Uterus (tissue), 4 donors: ENCODE measurements around the gene PDCD1. TPM values are rescaled to one million over a fixed set of nuclear protein-coding genes. Genes with fewer than 3 reads are reported as not detected.

Experiments
- DNase-seq, 2 donors: peaks; one replicate each; pipeline ENCODE4 v3.0.0-alpha.2; 2019 to 2020
- H3K27ac ChIP-seq, 2 donors: fragments of 200-600 bp; sonication (generic); 1 replicate in 1 of 2; 2 replicates in 1 of 2; pipeline ENCODE4 v1.5.1; 2016 to 2018
- H3K27me3 ChIP-seq, 2 donors: fragments of 200-600 bp; sonication (generic); one replicate each; pipeline ENCODE4 v1.5.1; 2018 to 2019; ENCODE audit warnings: control low read depth in 1 of 2
- H3K36me3 ChIP-seq, 2 donors: fragments of 200-600 bp; sonication (generic); one replicate each; pipeline ENCODE4 v1.5.1; 2019; ENCODE audit warnings: control low read depth in 1 of 2
- H3K4me1 ChIP-seq, 2 donors: fragments of 200-600 bp; sonication (generic); one replicate each; pipeline ENCODE4 v1.5.1; 2018 to 2019; ENCODE audit warnings: control low read depth in 1 of 2
- H3K4me3 ChIP-seq, 2 donors: fragments of 200-600 bp; sonication (generic); 1 replicate in 1 of 2; 2 replicates in 1 of 2; pipeline ENCODE4 v1.5.1; 2018 to 2019; ENCODE audit warnings: mild to moderate bottlenecking in 1 of 2
- H3K9me3 ChIP-seq, 2 donors: fragments of 200-600 bp; sonication (generic); one replicate each; pipeline ENCODE4 v1.5.1; 2019; ENCODE audit warnings: control low read depth in 1 of 2
- CTCF ChIP-seq, 4 experiments: fragments of 200-600 bp in 2 of 4; fragments of 450-650 bp in 2 of 4; sonication (generic) in 2 of 4; IDR thresholded peaks; one replicate each; pipeline ENCODE4 v1.5.1; 2016 to 2019; ENCODE audit warnings: antibody characterized with exemption in 4 of 4, mild to moderate bottlenecking in 2 of 4, moderate library complexity in 1 of 4
- POLR2A ChIP-seq, 2 donors: fragments of 450-650 bp; IDR thresholded peaks; one replicate each; pipeline ENCODE4 v1.6.1; 2016; ENCODE audit warnings: antibody characterized with exemption in 2 of 2, mild to moderate bottlenecking in 1 of 2, moderate library complexity in 1 of 2
- intact Hi-C: fragments of 100-400 bp; cut with DNase I; formaldehyde crosslinking; loops from one replicate; pipeline ENCODE4 v1.15.1; 2023; ENCODE audit warnings: low total_unique reads
- total RNA-seq, 4 donors: library from RNA; depleted of rRNA in 3 of 4; stranded (reverse); fragments of >200 nt in 3 of 4; gene quantifications; one replicate each; pipeline versions ENCODE4 v1.1.0 to v1.2.4, GENCODE V29; 2014 to 2023
- donor health status: DM: yes; HTN: yes; CAD: no.

Gene PDCD1
- total RNA-seq, 4 donors from 2014 or later: 0.21 TPM; not detected in 3

GRCh38 chr2:241901500-241902351 lies 43.0 kb upstream of the PDCD1 start:
- peak in 1 of 2 donors; percentile 28 for DNase-seq
- Histone ChIP-seq H3K27me3 (no peaks in the 10 kb centered on the region), H3K27ac (peak overlapping the region in 1 of 2 donors; percentile 15), H3K9me3 (no peaks in the 10 kb centered on the region), H3K4me3 (peak overlapping the region; percentile 18 to 19), H3K4me1 (peaks cover 7 to 18% of the 10 kb centered on the region in 2 donors), H3K36me3 (no peaks in the 10 kb centered on the region)
- no peak for TF ChIP-seq POLR2A (IDR thresholded peaks at IDR 0.05)
- TF ChIP-seq CTCF (IDR thresholded peaks at IDR 0.05): peak in 1 of 4 experiments; percentile 5
- intact Hi-C loops: no loop called here

GRCh38 chr2:241901018-241901380 lies 42.3 kb upstream of the PDCD1 start:
- intact Hi-C loops: no loop called here
- peak overlapping the region; percentile 15 to 78 for H3K27ac ChIP-seq
- DNase-seq: no peak
- no peak overlapping the region for H3K4me3 ChIP-seq
- TF ChIP-seq POLR2A (IDR thresholded peaks at IDR 0.05) (no peak), CTCF (IDR thresholded peaks at IDR 0.05) (no peak)
- no peaks in the 10 kb centered on the region for H3K36me3 ChIP-seq
- H3K4me1 ChIP-seq: peaks cover 7 to 18% of the 10 kb centered on the region in 2 donors
- no peaks in the 10 kb centered on the region for H3K9me3 ChIP-seq
- no peaks in the 10 kb centered on the region for H3K27me3 ChIP-seq

DNA sequence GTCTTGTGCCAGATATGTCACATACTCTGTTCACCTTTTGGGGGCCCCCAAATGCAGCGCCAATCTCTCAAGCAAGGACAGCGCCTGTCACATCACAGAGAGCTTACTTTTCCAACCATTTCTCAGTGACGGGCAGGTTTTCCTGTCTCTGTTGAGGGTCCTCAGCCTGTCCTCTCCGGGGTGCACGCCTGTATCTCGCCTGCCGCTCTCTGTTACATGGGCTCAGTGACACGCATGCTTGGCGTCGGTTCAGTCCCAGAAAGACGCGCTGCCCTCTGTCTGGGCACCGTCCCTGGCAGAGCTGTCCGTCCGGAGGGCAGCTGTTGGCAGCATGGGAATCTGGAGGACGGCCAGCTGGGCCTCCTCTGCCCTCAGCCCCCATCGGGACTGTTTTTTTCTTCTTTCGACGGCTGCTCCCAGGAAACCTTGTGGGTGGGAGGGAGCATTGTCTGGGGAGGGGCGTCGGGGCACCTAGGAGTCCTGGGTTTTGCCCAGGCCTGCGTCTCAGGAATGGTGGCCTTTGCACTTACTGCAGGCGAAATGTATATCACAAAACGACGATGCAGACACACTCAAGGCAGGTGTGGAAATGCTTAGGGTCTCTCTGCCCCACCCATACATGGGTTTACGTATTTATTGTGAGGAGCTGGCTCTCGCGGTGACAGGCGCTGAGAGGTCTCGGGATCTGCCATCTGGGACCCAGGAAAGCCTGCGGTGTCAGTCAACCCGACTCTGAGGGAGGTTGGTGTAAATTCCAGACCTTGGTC lies 41.7 kb upstream of the PDCD1 start:
- no peaks in the 10 kb centered on the region for H3K36me3 ChIP-seq
- no peaks in the 10 kb centered on the region for H3K27me3 ChIP-seq
- peak overlapping the region; percentile 78 to 80 for H3K27ac ChIP-seq
- intact Hi-C loops: no loop called here
- peaks cover 7 to 18% of the 10 kb centered on the region in 2 donors for H3K4me1 ChIP-seq
- TF ChIP-seq CTCF (IDR thresholded peaks at IDR 0.05) (no peak), POLR2A (IDR thresholded peaks at IDR 0.05) (no peak)
- H3K9me3 ChIP-seq: no peaks in the 10 kb centered on the region
- no peak overlapping the region for H3K4me3 ChIP-seq
- peak in 1 of 2 donors; percentile 33 for DNase-seq

GRCh38 chr2:241898463-241899270 lies 40.0 kb upstream of the PDCD1 start:
- DNase-seq: peak in 1 of 2 donors; percentile 64
- H3K4me1 ChIP-seq: peaks cover 7 to 18% of the 10 kb centered on the region in 2 donors
- no peak overlapping the region for H3K4me3 ChIP-seq
- H3K27ac ChIP-seq: peak overlapping the region; percentile 78 to 80
- no peaks in the 10 kb centered on the region for H3K36me3 ChIP-seq
- intact Hi-C loops: no loop called here
- no peak for TF ChIP-seq POLR2A (IDR thresholded peaks at IDR 0.05)
- TF ChIP-seq CTCF (IDR thresholded peaks at IDR 0.05): no peak
- no peaks in the 10 kb centered on the region for H3K9me3 ChIP-seq
- H3K27me3 ChIP-seq: no peaks in the 10 kb centered on the region
